IPS DF 6.9 (cell line): ENCODE data around the gene COL4A1.

Experiments used
- DNase-seq: peaks from one replicate; pipeline ENCODE4 v3.0.0-alpha.2; 2013; ENCODE audit warnings: low read depth, low spot score
- H3K27ac ChIP-seq: one replicate; pipeline ENCODE4 v1.5.1; 2013; ENCODE audit warnings: low read length, control low read depth
- H3K27me3 ChIP-seq: 2 replicates; pipeline ENCODE4 v1.6.1; 2013; ENCODE audit warnings: mild to moderate bottlenecking, low read length; ENCODE audit not compliant: control insufficient read depth, insufficient read depth
- H3K36me3 ChIP-seq: 2 replicates; pipeline ENCODE4 v1.6.1; 2013; ENCODE audit warnings: low read length; ENCODE audit not compliant: control insufficient read depth, insufficient read depth
- H3K4me1 ChIP-seq: 2 replicates; pipeline ENCODE4 v1.6.1; 2013; ENCODE audit warnings: low read length; ENCODE audit not compliant: control insufficient read depth, insufficient read depth
- H3K4me3 ChIP-seq: 2 replicates; pipeline ENCODE4 v1.5.1; 2013; ENCODE audit warnings: mild to moderate bottlenecking, low read length
- H3K9me3 ChIP-seq: 2 replicates; pipeline ENCODE4 v1.6.1; 2013; ENCODE audit warnings: low read length, inconsistent platforms; ENCODE audit not compliant: control insufficient read depth, insufficient read depth
- WGBS: extraction: QIAGEN DNeasy Blood & Tissue Kit; methylation state at CpG from one replicate; pipeline ENCODE4 v1.1.7; 2013; ENCODE audit warnings: mixed read lengths, missing lambda C conversion rate; ENCODE audit not compliant: insufficient read length, insufficient coverage; 5-methylcytosine and 5-hydroxymethylcytosine counted together

COL4A1 gene

GRCh38 chr13:110236831-110237261, 70.1 kb downstream of the COL4A1 start:
- DNase-seq = no peak
- H3K27ac ChIP-seq = no peak overlapping the region
- no peaks in the 10 kb centered on the region for H3K9me3 ChIP-seq
- H3K4me1 ChIP-seq = no peaks in the 10 kb centered on the region
- no peak overlapping the region for H3K4me3 ChIP-seq
- no peaks in the 10 kb centered on the region for H3K27me3 ChIP-seq
- no CpG with 5 or more reads among the region's 11 CpGs for WGBS
- H3K36me3 ChIP-seq = no peaks in the 10 kb centered on the region

GRCh38 chr13:110236431-110236830, 70.5 kb downstream of the COL4A1 start:
- no peaks in the 10 kb centered on the region for H3K36me3 ChIP-seq
- H3K4me3 ChIP-seq = no peak overlapping the region
- DNase-seq = no peak
- no peaks in the 10 kb centered on the region for H3K27me3 ChIP-seq
- no peaks in the 10 kb centered on the region for H3K9me3 ChIP-seq
- no CpG with 5 or more reads among the region's 10 CpGs for WGBS
- no peaks in the 10 kb centered on the region for H3K4me1 ChIP-seq
- no peak overlapping the region for H3K27ac ChIP-seq

- Histone ChIP-seq H3K36me3 (no peaks in the 10 kb centered on the region), H3K4me3 (no peak overlapping the region), H3K9me3 (no peaks in the 10 kb centered on the region), H3K27ac (no peak overlapping the region), H3K27me3 (no peaks in the 10 kb centered on the region), H3K4me1 (no peaks in the 10 kb centered on the region)
- DNase-seq = no peak
- no CpG with 5 or more reads among the region's 7 CpGs for WGBS
Measured at GRCh38 chr13:110234532-110234931, 72.4 kb downstream of the COL4A1 start.

- Histone ChIP-seq H3K4me3 (no peak overlapping the region), H3K4me1 (no peaks in the 10 kb centered on the region), H3K36me3 (no peaks in the 10 kb centered on the region), H3K27me3 (no peaks in the 10 kb centered on the region), H3K27ac (no peak overlapping the region), H3K9me3 (no peaks in the 10 kb centered on the region)
- no CpG with 5 or more reads among the region's 3 CpGs for WGBS
- DNase-seq = no peak
Measured at GRCh38 chr13:110233951-110234280, 73.0 kb downstream of the COL4A1 start.

- no peak for DNase-seq
- WGBS = no CpG with 5 or more reads among the region's 20 CpGs
- Histone ChIP-seq H3K27ac (no peak overlapping the region), H3K27me3 (no peaks in the 10 kb centered on the region), H3K4me3 (no peak overlapping the region), H3K9me3 (no peaks in the 10 kb centered on the region), H3K4me1 (no peaks in the 10 kb centered on the region), H3K36me3 (no peaks in the 10 kb centered on the region)
Measured at GRCh38 chr13:110233181-110233950, 73.6 kb downstream of the COL4A1 start.

GRCh38 chr13:110232756-110233155, 74.2 kb downstream of the COL4A1 start:
- Histone ChIP-seq H3K4me1 (no peaks in the 10 kb centered on the region), H3K9me3 (no peaks in the 10 kb centered on the region), H3K27me3 (no peaks in the 10 kb centered on the region), H3K27ac (no peak overlapping the region), H3K4me3 (no peak overlapping the region), H3K36me3 (no peaks in the 10 kb centered on the region)
- no CpG with 5 or more reads among the region's 11 CpGs for WGBS
- DNase-seq = no peak

- WGBS = no CpG with 5 or more reads among the region's 5 CpGs
- no peak overlapping the region for H3K27ac ChIP-seq
Measured at GRCh38 chr13:110232142-110232541, 74.8 kb downstream of the COL4A1 start.

GRCh38 chr13:110231348-110232047, 75.5 kb downstream of the COL4A1 start:
- no peaks in the 10 kb centered on the region for H3K4me1 ChIP-seq
- no peak for DNase-seq
- no peaks in the 10 kb centered on the region for H3K36me3 ChIP-seq
- no peaks in the 10 kb centered on the region for H3K27me3 ChIP-seq
- no peak overlapping the region for H3K4me3 ChIP-seq
- no CpG with 5 or more reads among the region's 16 CpGs for WGBS
- no peaks in the 10 kb centered on the region for H3K9me3 ChIP-seq
- H3K27ac ChIP-seq = no peak overlapping the region

More at GRCh38 chr13:110232142-110232541, 74.8 kb downstream of the COL4A1 start:
- Histone ChIP-seq H3K27me3 (no peaks in the 10 kb centered on the region), H3K4me3 (no peak overlapping the region), H3K36me3 (no peaks in the 10 kb centered on the region), H3K4me1 (no peaks in the 10 kb centered on the region), H3K9me3 (no peaks in the 10 kb centered on the region)
- no peak for DNase-seq

- no peaks in the 10 kb centered on the region for H3K4me1 ChIP-seq
- no peaks in the 10 kb centered on the region for H3K36me3 ChIP-seq
- H3K27me3 ChIP-seq = no peaks in the 10 kb centered on the region
- no peak for DNase-seq
- no CpG with 5 or more reads among the region's 18 CpGs for WGBS
- no peaks in the 10 kb centered on the region for H3K9me3 ChIP-seq
- H3K27ac ChIP-seq = no peak overlapping the region
- H3K4me3 ChIP-seq = no peak overlapping the region
Measured at GRCh38 chr13:110230661-110231347, 76.2 kb downstream of the COL4A1 start.

- Histone ChIP-seq H3K4me1 (no peaks in the 10 kb centered on the region), H3K27me3 (no peaks in the 10 kb centered on the region), H3K9me3 (no peaks in the 10 kb centered on the region), H3K4me3 (no peak overlapping the region), H3K27ac (no peak overlapping the region), H3K36me3 (no peaks in the 10 kb centered on the region)
- WGBS = 100% methylated on average over 4 of the region's 16 CpGs
- no peak for DNase-seq
Measured at GRCh38 chr13:110229905-110230563, 76.9 kb downstream of the COL4A1 start.
